H9 (cell line): ENCODE results near the gene GRM1. TPM values are rescaled to one million over a fixed set of nuclear protein-coding genes. Genes with fewer than 3 reads are reported as not detected.
A peak's percentile ranks its signal among the peaks of the same experiment; 100 is the strongest.

Experiments
- DNase-seq: peaks from one replicate; pipeline ENCODE4 v3.0.0-alpha.2; 2017
- H2AFZ ChIP-seq: one replicate; pipeline ENCODE4 v1.6.1; 2013; ENCODE audit warnings: mild to moderate bottlenecking, low read length, control low read depth, moderate library complexity
- H2AK5ac ChIP-seq: 2 replicates; pipeline ENCODE4 v1.6.1; 2013; ENCODE audit warnings: low read length, control low read depth, mixed read lengths; ENCODE audit not compliant: insufficient read length
- H2BK120ac ChIP-seq: one replicate; pipeline ENCODE4 v1.6.1; 2013; ENCODE audit warnings: low read depth, mild to moderate bottlenecking, low read length, control low read depth, inconsistent platforms; ENCODE audit not compliant: poor library complexity, severe bottlenecking
- H2BK12ac ChIP-seq: 2 replicates; pipeline ENCODE4 v1.6.1; 2013; ENCODE audit warnings: low read length, control low read depth, mixed read lengths, low read depth; ENCODE audit not compliant: insufficient read length
- H2BK15ac ChIP-seq: 2 replicates; pipeline ENCODE4 v1.6.1; 2013; ENCODE audit warnings: low read depth, low read length, control low read depth
- H2BK20ac ChIP-seq: one replicate; pipeline ENCODE4 v1.6.1; 2013; ENCODE audit warnings: low read depth, mild to moderate bottlenecking, low read length, control low read depth, inconsistent platforms; ENCODE audit not compliant: poor library complexity, severe bottlenecking
- H2BK5ac ChIP-seq: 2 replicates; pipeline ENCODE4 v1.6.1; 2013; ENCODE audit warnings: low read length, control low read depth, mixed read lengths; ENCODE audit not compliant: insufficient read length
- H3K14ac ChIP-seq: 2 replicates; pipeline ENCODE4 v1.6.1; 2013; ENCODE audit warnings: low read length, control low read depth; ENCODE audit not compliant: insufficient read depth
- H3K18ac ChIP-seq: 2 replicates; pipeline ENCODE4 v1.6.1; 2013; ENCODE audit warnings: low read depth, mild to moderate bottlenecking, mixed read lengths, low read length, control low read depth; ENCODE audit not compliant: insufficient read length
- H3K23ac ChIP-seq: 2 replicates; pipeline ENCODE4 v1.6.1; 2013; ENCODE audit warnings: low read length, control low read depth, mixed read lengths, low read depth; ENCODE audit not compliant: insufficient read length
- H3K23me2 ChIP-seq: 2 replicates; pipeline ENCODE4 v1.6.1; 2013; ENCODE audit warnings: low read depth, mild to moderate bottlenecking, mixed read lengths, low read length, control low read depth; ENCODE audit not compliant: insufficient read length, poor library complexity, severe bottlenecking
- H3K27ac ChIP-seq: 2 replicates; pipeline ENCODE4 v1.5.1; 2013; ENCODE audit warnings: low read length, control low read depth, mixed read lengths, low read depth; ENCODE audit not compliant: insufficient read length
- H3K27me3 ChIP-seq: 2 replicates; pipeline ENCODE4 v1.6.1; 2013; ENCODE audit warnings: low read length, control low read depth, inconsistent platforms; ENCODE audit not compliant: insufficient read depth
- H3K4ac ChIP-seq: 2 replicates; pipeline ENCODE4 v1.6.1; 2013; ENCODE audit warnings: low read depth, mild to moderate bottlenecking, control low read depth, inconsistent platforms, low read length, moderate library complexity
- H3K4me1 ChIP-seq: 2 replicates; pipeline ENCODE4 v1.6.1; 2013; ENCODE audit warnings: low read length, control low read depth, inconsistent platforms; ENCODE audit not compliant: insufficient read depth
- H3K4me2 ChIP-seq: 2 replicates; pipeline ENCODE4 v1.6.1; 2013; ENCODE audit warnings: low read length, control low read depth, mixed read lengths; ENCODE audit not compliant: insufficient read length, insufficient read depth
- H3K56ac ChIP-seq: 2 replicates; pipeline ENCODE4 v1.6.1; 2013; ENCODE audit warnings: low read depth, mild to moderate bottlenecking, mixed read lengths, low read length, control low read depth; ENCODE audit not compliant: insufficient read length
- H3K79me1 ChIP-seq: 2 replicates; pipeline ENCODE4 v1.6.1; 2013; ENCODE audit warnings: low read depth, mild to moderate bottlenecking, moderate library complexity, low read length, control low read depth, inconsistent platforms; ENCODE audit not compliant: insufficient read depth, poor library complexity, severe bottlenecking
- H3K79me2 ChIP-seq: 2 replicates; pipeline ENCODE4 v1.6.1; 2013; ENCODE audit warnings: low read length, control low read depth, inconsistent platforms; ENCODE audit not compliant: insufficient read depth
- H3K9ac ChIP-seq: 2 replicates; pipeline ENCODE4 v1.6.1; 2013; ENCODE audit warnings: low read length, control low read depth, mixed read lengths; ENCODE audit not compliant: insufficient read length; ENCODE audit errors: extremely low read depth
- H3K9me3 ChIP-seq: one replicate; pipeline ENCODE4 v1.6.1; 2013; ENCODE audit warnings: low read depth, low read length, inconsistent platforms; ENCODE audit not compliant: control insufficient read depth
- H3T11ph ChIP-seq: one replicate; pipeline ENCODE4 v1.6.1; 2013; ENCODE audit warnings: mild to moderate bottlenecking, low read length, control low read depth, inconsistent platforms
- H4K20me1 ChIP-seq: one replicate; pipeline ENCODE4 v1.6.1; 2013; ENCODE audit not compliant: control insufficient read depth, insufficient read length, insufficient read depth
- H4K5ac ChIP-seq: 2 replicates; pipeline ENCODE4 v1.6.1; 2013; ENCODE audit warnings: low read depth, mild to moderate bottlenecking, mixed read lengths, low read length, control low read depth; ENCODE audit not compliant: insufficient read length
- H4K8ac ChIP-seq: replicated peaks from 2 replicates; pipeline ENCODE4 v1.6.1; 2013; ENCODE audit warnings: low read length, control low read depth, mixed read lengths, low read depth; ENCODE audit not compliant: insufficient read length
- H4K91ac ChIP-seq: 2 replicates; pipeline ENCODE4 v1.6.1; 2013; ENCODE audit warnings: low read depth, mild to moderate bottlenecking, moderate library complexity, mixed read lengths, low read length, control low read depth; ENCODE audit not compliant: insufficient read length
- H3K27ac Mint-ChIP-seq, 3 experiments: 2 replicates in 2 of 3; 3 replicates in 1 of 3; pipeline ENCODE4 v1.8.0; 2020 to 2021; ENCODE audit warnings: mixed read lengths in 3 of 3, mild to moderate bottlenecking in 1 of 3, moderate library complexity in 1 of 3
- H3K27me3 Mint-ChIP-seq: 2 replicates; pipeline ENCODE4 v1.8.0; 2021; ENCODE audit warnings: low read depth, mild to moderate bottlenecking, moderate library complexity, mixed read lengths
- H3K36me3 Mint-ChIP-seq, 3 experiments: 2 replicates in 2 of 3; 3 replicates in 1 of 3; pipeline ENCODE4 v1.8.0; 2020 to 2021; ENCODE audit warnings: low read depth in 3 of 3, mixed read lengths in 3 of 3; ENCODE audit not compliant: insufficient read depth in 1 of 3
- H3K4me1 Mint-ChIP-seq, 2 experiments: 2 replicates each; pipeline ENCODE4 v1.8.0; 2020; ENCODE audit warnings: mixed read lengths in 2 of 2
- H3K4me3 Mint-ChIP-seq, 2 experiments: 2 replicates in 1 of 2; 3 replicates in 1 of 2; pipeline ENCODE4 v1.8.0; 2020 to 2021; ENCODE audit warnings: mild to moderate bottlenecking in 2 of 2, mixed read lengths in 2 of 2, moderate library complexity in 1 of 2
- H3K9me3 Mint-ChIP-seq, 2 experiments: 2 replicates in 1 of 2; 3 replicates in 1 of 2; pipeline ENCODE4 v1.8.0; 2020; ENCODE audit warnings: mild to moderate bottlenecking in 2 of 2, mixed read lengths in 2 of 2, moderate library complexity in 1 of 2
- CTCF ChIP-seq: fragments of 200-600 bp; sonication (generic); conservative IDR thresholded peaks from 3 replicates; pipeline ENCODE4 v1.8.0; 2021; ENCODE audit warnings: antibody characterized with exemption, mild to moderate bottlenecking
- WGBS: extraction: QIAGEN DNeasy Blood & Tissue Kit; methylation state at CpG from one replicate; pipeline ENCODE4 v1.1.7; 2013; ENCODE audit warnings: missing lambda C conversion rate, low lambda C conversion rate, mixed read lengths; ENCODE audit not compliant: insufficient read length; ENCODE audit errors: extremely low coverage; 5-methylcytosine and 5-hydroxymethylcytosine counted together
- total RNA-seq: library from RNA; stranded (reverse); gene quantifications from 2 replicates; pipeline ENCODE4 v1.2.1, GENCODE V29; 2021

The GRM1 gene
- total RNA-seq, 1 experiment from 2014 or later = 0.39 TPM

DNA sequence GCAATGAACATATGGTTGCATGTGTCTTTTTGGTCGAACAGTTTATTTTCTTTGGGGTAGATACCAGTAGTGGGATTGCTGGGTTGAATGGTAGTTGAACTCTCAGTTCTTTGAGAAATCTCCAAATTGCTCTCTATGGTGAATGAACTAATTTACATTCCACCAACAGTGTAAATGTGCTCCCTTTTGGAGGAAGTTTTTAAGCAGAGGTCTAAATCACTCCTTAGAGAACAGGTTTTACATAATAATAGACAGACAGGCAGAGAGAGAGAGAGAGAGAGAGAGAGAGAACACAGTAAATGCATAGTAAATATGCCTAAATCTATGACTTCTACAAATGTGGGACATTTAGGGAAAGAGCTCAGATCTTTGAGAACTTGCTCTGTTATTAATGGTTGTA is 37.6 kb downstream of the GRM1 start:
- no peak overlapping the region for H3K18ac ChIP-seq
- Mint-ChIP-seq H3K9me3 (peaks cover 0 to 2% of the 10 kb centered on the region in 2 experiments; a peak in 2 of 5 replicates), H3K36me3 (no peaks in the 10 kb centered on the region), H3K27ac (peak overlapping the region in 1 of 3 experiments; percentile 69; a peak in 3 of 7 replicates), H3K27me3 (no peaks in the 10 kb centered on the region), H3K4me3 (no peak overlapping the region), H3K4me1 (peaks cover 12 to 17% of the 10 kb centered on the region in 2 experiments)
- H2BK20ac ChIP-seq = no peak overlapping the region
- no peaks in the 10 kb centered on the region for H3K9me3 ChIP-seq
- H3K27ac ChIP-seq = no peak overlapping the region
- no peak overlapping the region for H2AK5ac ChIP-seq
- no peaks in the 10 kb centered on the region; the same call in 1 of the 2 replicates for H3K4me1 ChIP-seq
- H4K8ac ChIP-seq = no peak overlapping the region
- H2BK15ac ChIP-seq = no peak overlapping the region
- no peak overlapping the region for H3K14ac ChIP-seq
- no peak overlapping the region for H4K5ac ChIP-seq
- no peak for DNase-seq
- H3K79me2 ChIP-seq = no peaks in the 10 kb centered on the region
- no CpG with 5 or more reads among the region's 1 CpG for WGBS
- no peak overlapping the region for H3K4ac ChIP-seq
- no peaks in the 10 kb centered on the region for H3K27me3 ChIP-seq
- H3K79me1 ChIP-seq = no peaks in the 10 kb centered on the region
- H3K9ac ChIP-seq = no peak overlapping the region
- no peak overlapping the region for H2BK120ac ChIP-seq
- no peak overlapping the region for H4K91ac ChIP-seq
- no peak overlapping the region for H2BK12ac ChIP-seq
- no peak overlapping the region for H3K23ac ChIP-seq
- no peak overlapping the region for H3K4me2 ChIP-seq
- H2BK5ac ChIP-seq = no peak overlapping the region
- H4K20me1 ChIP-seq = no peaks in the 10 kb centered on the region
- H3K23me2 ChIP-seq = no peaks in the 10 kb centered on the region
- no peak overlapping the region for H3T11ph ChIP-seq
- no peak overlapping the region for H3K56ac ChIP-seq
- no peak overlapping the region for H2AFZ ChIP-seq
- TF ChIP-seq CTCF = no peak
